NT2/D1 (cell line): Measurements from ENCODE around the gene FAM184B.

Experiments
- SUZ12 ChIP-seq: IDR thresholded peaks from 2 replicates; pipeline ENCODE4 v1.6.1; 2011; ENCODE audit not compliant: insufficient read length, insufficient read depth; ENCODE audit errors: extremely low read depth
- YY1 ChIP-seq: IDR thresholded peaks from 2 replicates; pipeline ENCODE4 v1.6.1; 2011; ENCODE audit not compliant: insufficient read length, insufficient read depth

- TF ChIP-seq SUZ12 (no peak), YY1 (no peak)
Measured at GRCh38 chr4:17650406-17650805, 131.0 kb downstream of the FAM184B start.
